GM19099 (cell line): ENCODE results near the gene ALKBH8.

ENCODE experiments used
- POLR2A ChIP-seq: IDR thresholded peaks from 3 replicates; pipeline ENCODE4 v1.6.1; 2011; ENCODE audit warnings: low read depth; ENCODE audit not compliant: insufficient read length; ENCODE audit errors: extremely low read depth

ALKBH8 gene

DNA sequence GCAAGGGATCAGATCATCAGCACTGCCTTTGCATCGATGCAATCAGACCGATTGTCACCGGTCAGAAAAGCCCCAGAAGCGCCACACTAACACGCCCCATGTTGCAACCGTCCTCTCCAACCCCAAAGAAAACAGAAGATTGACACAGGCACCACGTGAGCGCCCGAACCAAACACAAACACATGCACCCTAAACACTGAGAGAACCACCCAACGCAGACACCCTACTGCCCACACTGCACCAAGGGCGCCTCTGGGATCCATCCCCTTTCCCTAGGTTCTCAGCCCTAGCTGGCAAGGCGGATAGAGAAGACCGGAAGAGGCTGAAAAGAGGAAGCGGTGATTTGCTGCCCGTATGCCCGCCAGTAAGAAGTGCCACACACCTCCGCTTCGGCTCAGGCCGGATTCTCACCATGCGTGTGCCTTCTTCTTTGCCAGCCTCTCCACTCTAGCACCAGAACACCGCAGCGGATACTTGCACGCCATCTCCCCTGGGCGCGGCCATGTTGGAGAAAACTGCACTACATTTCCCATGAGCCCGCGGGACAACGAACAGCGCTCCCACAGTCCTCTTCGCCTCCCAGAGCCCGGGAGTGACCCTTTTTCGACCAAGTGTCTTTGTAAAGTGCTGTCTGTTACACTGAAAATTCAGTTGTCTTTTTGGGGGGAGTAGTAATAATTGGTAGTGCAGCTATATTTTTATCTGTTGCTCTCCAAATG lies at the start of gene ALKBH8:
TSS of gene ALKBH8 (minus strand) at position 517 of the 719 bp plus-strand sequence. CDS start 4,842 bp downstream, outside the sequence.
- TF ChIP-seq POLR2A, result peak; percentile 67

- TF ChIP-seq POLR2A, result no peak
These were observed 46.9 kb upstream of the ALKBH8 start for GRCh38 chr11:107612445-107612844.

- no peak for TF ChIP-seq POLR2A
These were observed 44.1 kb upstream of the ALKBH8 start for GRCh38 chr11:107609400-107610218.

DNA sequence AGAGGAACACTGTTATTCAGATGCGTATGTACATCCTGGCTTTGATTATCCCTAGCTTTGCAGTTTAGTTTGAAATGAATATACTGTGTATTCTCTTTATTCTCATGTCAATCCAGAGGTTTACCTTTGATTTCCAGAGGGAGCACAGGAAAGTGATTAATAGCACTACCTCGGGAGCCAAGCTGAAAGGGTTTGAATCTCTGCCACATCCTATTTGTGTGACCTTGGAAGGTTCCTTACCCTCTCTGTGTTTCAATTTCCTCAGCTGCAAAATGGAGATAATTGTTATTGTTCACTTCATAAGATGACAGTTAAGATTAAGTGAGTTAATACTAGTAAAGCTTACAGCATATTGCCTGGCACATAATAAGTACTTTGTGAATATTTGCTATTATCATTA lies 43.3 kb upstream of the ALKBH8 start:
- TF ChIP-seq POLR2A, result no peak

GRCh38 chr11:107606141-107606540 lies 40.6 kb upstream of the ALKBH8 start:
- no peak for TF ChIP-seq POLR2A

GRCh38 chr11:107605061-107606006 lies 39.8 kb upstream of the ALKBH8 start:
- no peak for TF ChIP-seq POLR2A

GRCh38 chr11:107598225-107599139 lies 32.9 kb upstream of the ALKBH8 start:
- TF ChIP-seq POLR2A, result no peak

DNA sequence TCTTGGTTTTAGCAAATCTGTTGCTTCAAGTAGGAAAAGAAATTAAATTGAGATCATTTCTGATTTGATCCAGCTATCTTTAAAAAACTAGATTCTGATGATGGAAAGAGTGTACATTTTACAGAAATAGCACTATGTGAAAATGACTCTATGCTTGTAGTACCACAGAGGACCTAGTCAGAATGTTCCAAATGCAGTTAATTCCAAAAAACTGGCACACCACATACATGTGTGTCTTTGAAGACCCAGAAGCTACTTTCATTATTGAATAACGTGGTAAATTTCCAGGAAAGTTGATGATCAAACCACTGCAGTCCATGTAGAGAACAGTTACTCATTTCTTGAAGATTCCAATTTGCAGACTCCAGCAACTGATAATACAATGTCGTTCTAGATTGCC lies 29.2 kb upstream of the ALKBH8 start:
- no peak for TF ChIP-seq POLR2A

GRCh38 chr11:107593951-107594350 lies 28.4 kb upstream of the ALKBH8 start:
- TF ChIP-seq POLR2A, result no peak

- no peak for TF ChIP-seq POLR2A
These were observed 27.3 kb upstream of the ALKBH8 start for GRCh38 chr11:107592813-107593212.

- no peak for TF ChIP-seq POLR2A
These were observed 26.7 kb upstream of the ALKBH8 start for GRCh38 chr11:107592231-107592590.

GRCh38 chr11:107591378-107592230 lies 26.1 kb upstream of the ALKBH8 start:
- no peak for TF ChIP-seq POLR2A
